ENCODE results near the gene DCLK3.

DCLK3 gene

GRCh38 chr3:36709826-36710365 lies 54.5 kb downstream of the DCLK3 start:
- DNase-seq (ENCODE audit: low spot score), result no peak

- no peak for DNase-seq (ENCODE audit: low spot score)
Observed at GRCh38 chr3:36709281-36709680, 55.1 kb downstream of the DCLK3 start.

GRCh38 chr3:36707623-36708409 lies 56.5 kb downstream of the DCLK3 start:
- peak; percentile 31 for DNase-seq (ENCODE audit: low spot score)

GRCh38 chr3:36705015-36705414 lies 59.3 kb downstream of the DCLK3 start:
- no peak for DNase-seq (ENCODE audit: low spot score)

- no peak for DNase-seq (ENCODE audit: low spot score)
Observed at GRCh38 chr3:36704280-36704679, 60.1 kb downstream of the DCLK3 start.

- no peak for DNase-seq (ENCODE audit: low spot score)
Observed at GRCh38 chr3:36701249-36701572, 63.1 kb downstream of the DCLK3 start.

GRCh38 chr3:36700537-36701248 lies 63.7 kb downstream of the DCLK3 start:
- DNase-seq (ENCODE audit: low spot score), result peak; percentile 80

- DNase-seq (ENCODE audit: low spot score), result no peak
Observed at GRCh38 chr3:36698314-36698713, 66.0 kb downstream of the DCLK3 start.

- peak; percentile 72 for DNase-seq (ENCODE audit: low spot score)
Observed at GRCh38 chr3:36697229-36698001, 66.9 kb downstream of the DCLK3 start.

- DNase-seq (ENCODE audit: low spot score), result peak; percentile 27
Observed at GRCh38 chr3:36696799-36697198, 67.6 kb downstream of the DCLK3 start.

- no peak for DNase-seq (ENCODE audit: low spot score)
Observed at GRCh38 chr3:36695769-36696137, 68.6 kb downstream of the DCLK3 start.

- DNase-seq (ENCODE audit: low spot score), result no peak
Observed at GRCh38 chr3:36695113-36695768, 69.1 kb downstream of the DCLK3 start.

- DNase-seq (ENCODE audit: low spot score), result no peak
Observed at GRCh38 chr3:36693670-36694069, 70.7 kb downstream of the DCLK3 start.

- DNase-seq (ENCODE audit: low spot score), result no peak
Observed at GRCh38 chr3:36689560-36689959, 74.8 kb downstream of the DCLK3 start.

- DNase-seq (ENCODE audit: low spot score), result peak; percentile 29
Observed at GRCh38 chr3:36688815-36689214, 75.5 kb downstream of the DCLK3 start.

- no peak for DNase-seq (ENCODE audit: low spot score)
Observed at GRCh38 chr3:36686516-36686915, 77.8 kb downstream of the DCLK3 start.

GRCh38 chr3:36681867-36682266 lies 82.5 kb downstream of the DCLK3 start:
- DNase-seq (ENCODE audit: low spot score), result no peak

- DNase-seq (ENCODE audit: low spot score), result no peak
Observed at GRCh38 chr3:36680952-36681351, 83.4 kb downstream of the DCLK3 start.

GRCh38 chr3:36679384-36680200 lies 84.8 kb downstream of the DCLK3 start:
- DNase-seq (ENCODE audit: low spot score), result no peak

GRCh38 chr3:36678216-36679013 lies 85.9 kb downstream of the DCLK3 start:
- DNase-seq (ENCODE audit: low spot score), result no peak
